GM18519 (cell line): ENCODE results near the gene MRPL58.
A peak's percentile ranks its signal among the peaks of the same experiment; 100 is the strongest.
"Not testable (repeated sequence)": the region's sequence is repeated elsewhere in the genome, so short reads cannot be mapped to it uniquely, and the experiment has no call there.

ENCODE experiments used
- ATAC-seq: cut with Tn5 transposase; IDR thresholded peaks from one replicate; pipeline ENCODE4 v1.9.1; 2021; ENCODE audit warnings: mild to moderate bottlenecking, moderate library complexity; ENCODE audit not compliant: unreplicated experiment, low FRiP score

MRPL58 gene

GRCh38 chr17:75012346-75013091, at the start of gene MRPL58:
Gene MRPL58, plus strand, starts transcription at chr17:75012670. Its CDS starts 17 bp downstream, at chr17:75012687.
- ATAC-seq = peak; percentile 53

GRCh38 chr17:74963656-74964055, 48.8 kb upstream of the MRPL58 start:
- no peak for ATAC-seq

- ATAC-seq = no peak
Observed at GRCh38 chr17:74964246-74964761, 48.2 kb upstream of the MRPL58 start.

- no peak for ATAC-seq
Observed at GRCh38 chr17:74964988-74965622, 47.4 kb upstream of the MRPL58 start.

- ATAC-seq = no peak
Observed at GRCh38 chr17:74968361-74968780, 44.1 kb upstream of the MRPL58 start.

- ATAC-seq = not testable (repeated sequence)
Observed at GRCh38 chr17:74969501-74969900, 43.0 kb upstream of the MRPL58 start.

GRCh38 chr17:74970395-74970794, 42.1 kb upstream of the MRPL58 start:
- ATAC-seq = no peak

- ATAC-seq = no peak
Observed at GRCh38 chr17:74971069-74971841, 41.2 kb upstream of the MRPL58 start.

- ATAC-seq = no peak
Observed at GRCh38 chr17:74971842-74972106, 40.7 kb upstream of the MRPL58 start.

- ATAC-seq = no peak
Observed at GRCh38 chr17:74972107-74972972, 40.1 kb upstream of the MRPL58 start, which contains the start of gene HID1. Gene HID1, minus strand, starts transcription at chr17:74972759. Its CDS starts 103 bp downstream, at chr17:74972656.

GRCh38 chr17:74972973-74973328, 39.5 kb upstream of the MRPL58 start:
- ATAC-seq = no peak

GRCh38 chr17:74975943-74976342, 36.5 kb upstream of the MRPL58 start:
- no peak for ATAC-seq

- ATAC-seq = no peak
Observed at GRCh38 chr17:74977802-74978201, 34.7 kb upstream of the MRPL58 start.

- ATAC-seq = no peak
Observed at GRCh38 chr17:74978240-74978639, 34.2 kb upstream of the MRPL58 start.

GRCh38 chr17:74979408-74980146, 32.9 kb upstream of the MRPL58 start:
- ATAC-seq = no peak

GRCh38 chr17:74981318-74981978, 31.0 kb upstream of the MRPL58 start:
- no peak for ATAC-seq

GRCh38 chr17:74981979-74982662, 30.3 kb upstream of the MRPL58 start:
- ATAC-seq = no peak

GRCh38 chr17:74982663-74983313, 29.7 kb upstream of the MRPL58 start:
- not testable (repeated sequence) for ATAC-seq
